Breast epithelium (tissue), 4 donors: Measurements from ENCODE around the gene SAMD14. TPM values are rescaled to one million over a fixed set of nuclear protein-coding genes. Genes with fewer than 3 reads are reported as not detected.
A peak's percentile ranks its signal among the peaks of the same experiment; 100 is the strongest.

Experiments used
- DNase-seq, 2 donors: peaks; one replicate each; pipeline ENCODE4 v3.0.0-alpha.2; 2019; ENCODE audit warnings: low spot score in 2 of 2
- H3K27ac ChIP-seq, 2 donors: fragments of 200-600 bp; sonication (generic) in 1 of 2; one replicate each; pipeline ENCODE4 v1.5.1; 2016 to 2019; ENCODE audit warnings: mild to moderate bottlenecking in 1 of 2
- H3K27me3 ChIP-seq, 2 donors: fragments of 200-600 bp; sonication (generic) in 1 of 2; one replicate each; pipeline versions ENCODE4 v1.5.1 to v1.6.0; 2017 to 2019; ENCODE audit warnings: control low read depth in 1 of 2, mild to moderate bottlenecking in 1 of 2
- H3K36me3 ChIP-seq: fragments of 200-600 bp; one replicate; pipeline ENCODE4 v1.5.1; 2019
- H3K4me1 ChIP-seq, 2 donors: fragments of 200-600 bp; sonication (generic); one replicate each; pipeline ENCODE4 v1.5.1; 2016 to 2019; ENCODE audit warnings: control low read depth in 1 of 2
- H3K4me3 ChIP-seq, 3 donors: fragments of 200-600 bp; sonication (generic); 1 replicate in 2 of 3; 2 replicates in 1 of 3; pipeline ENCODE4 v1.5.1; 2016 to 2019; ENCODE audit warnings: mild to moderate bottlenecking in 3 of 3, moderate library complexity in 2 of 3
- H3K9me3 ChIP-seq, 2 donors: fragments of 200-600 bp; sonication (generic) in 1 of 2; one replicate each; pipeline ENCODE4 v1.5.1; 2016 to 2019; ENCODE audit warnings: control low read depth in 1 of 2
- POLR2A ChIP-seq: fragments of 450-650 bp; IDR thresholded peaks from one replicate; pipeline ENCODE4 v1.6.1; 2016; ENCODE audit warnings: antibody characterized with exemption, mild to moderate bottlenecking, moderate library complexity
- POLR2AphosphoS5 ChIP-seq, 3 donors: sonication (generic); formaldehyde crosslinking; IDR thresholded peaks; one replicate each; pipeline ENCODE4 v1.6.1; 2017; ENCODE audit warnings: antibody characterized with exemption in 3 of 3
- intact Hi-C: fragments of 100-400 bp; cut with DNase I; formaldehyde crosslinking; loops from one replicate; pipeline ENCODE4 v1.15.1; 2023; ENCODE audit warnings: low total_unique reads
- total RNA-seq, 3 donors: library from RNA; depleted of rRNA; stranded (reverse); fragments of >200 nt; gene quantifications; one replicate each; pipeline ENCODE4 v1.1.0, GENCODE V29; 2016
- TF ChIP-seq, protein P1 (sequence below), 3 donors: fragments of 450-650 bp; IDR thresholded peaks; one replicate each; pipeline ENCODE4 v1.5.1; 2016 to 2017; ENCODE audit warnings: antibody characterized with exemption in 3 of 3, mild to moderate bottlenecking in 3 of 3, moderate library complexity in 3 of 3

SAMD14 gene
- total RNA-seq, 3 donors from 2014 or later = 0.16 to 0.98 TPM; not detected in 1

DNA sequence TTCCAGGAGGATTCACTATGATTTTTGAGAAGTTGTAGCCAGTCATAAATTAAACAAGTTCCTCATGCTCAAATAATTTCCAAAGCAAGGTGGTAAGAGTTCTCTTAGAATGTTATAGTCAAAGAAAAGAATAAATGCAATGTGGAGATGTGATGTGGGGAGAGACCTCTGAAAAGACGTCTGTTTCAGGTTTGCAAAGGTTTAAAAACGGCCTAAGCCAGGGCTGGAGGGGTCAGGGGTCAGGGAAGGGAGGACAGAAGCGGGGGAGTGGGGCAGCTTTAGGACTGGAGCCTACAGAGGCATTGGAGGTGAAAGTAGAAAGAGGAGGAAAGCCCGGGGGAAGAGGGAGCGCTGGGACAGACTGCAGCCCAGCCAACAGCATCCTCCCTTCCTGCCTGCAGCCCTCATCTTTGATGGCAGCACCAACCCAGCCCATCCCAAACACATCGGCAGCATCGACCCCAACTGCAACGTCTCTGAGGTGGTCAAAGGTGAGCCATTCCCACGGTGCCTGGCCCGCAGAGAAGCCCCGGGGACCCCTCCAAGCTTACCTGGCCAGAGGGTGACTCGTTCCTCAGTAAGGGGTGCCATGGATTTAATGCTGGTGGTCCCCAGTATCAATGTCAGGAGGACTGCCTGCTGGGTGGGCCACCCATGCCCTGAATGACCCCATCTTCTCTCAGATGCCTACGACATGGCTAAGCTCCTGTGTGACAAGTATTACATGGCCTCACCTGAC lies 23.4 kb downstream of the SAMD14 start:
- H3K4me1 ChIP-seq = peaks cover 0 to 3% of the 10 kb centered on the region in 2 donors
- no peak overlapping the region for H3K4me3 ChIP-seq
- intact Hi-C loops = no loop called here
- no peaks in the 10 kb centered on the region for H3K27me3 ChIP-seq
- no peak overlapping the region for H3K27ac ChIP-seq
- H3K9me3 ChIP-seq = no peaks in the 10 kb centered on the region
- TF ChIP-seq POLR2A (no peak), POLR2AphosphoS5 (IDR thresholded peaks at IDR 0.05) (no peak)
- TF ChIP-seq, protein P1, sequence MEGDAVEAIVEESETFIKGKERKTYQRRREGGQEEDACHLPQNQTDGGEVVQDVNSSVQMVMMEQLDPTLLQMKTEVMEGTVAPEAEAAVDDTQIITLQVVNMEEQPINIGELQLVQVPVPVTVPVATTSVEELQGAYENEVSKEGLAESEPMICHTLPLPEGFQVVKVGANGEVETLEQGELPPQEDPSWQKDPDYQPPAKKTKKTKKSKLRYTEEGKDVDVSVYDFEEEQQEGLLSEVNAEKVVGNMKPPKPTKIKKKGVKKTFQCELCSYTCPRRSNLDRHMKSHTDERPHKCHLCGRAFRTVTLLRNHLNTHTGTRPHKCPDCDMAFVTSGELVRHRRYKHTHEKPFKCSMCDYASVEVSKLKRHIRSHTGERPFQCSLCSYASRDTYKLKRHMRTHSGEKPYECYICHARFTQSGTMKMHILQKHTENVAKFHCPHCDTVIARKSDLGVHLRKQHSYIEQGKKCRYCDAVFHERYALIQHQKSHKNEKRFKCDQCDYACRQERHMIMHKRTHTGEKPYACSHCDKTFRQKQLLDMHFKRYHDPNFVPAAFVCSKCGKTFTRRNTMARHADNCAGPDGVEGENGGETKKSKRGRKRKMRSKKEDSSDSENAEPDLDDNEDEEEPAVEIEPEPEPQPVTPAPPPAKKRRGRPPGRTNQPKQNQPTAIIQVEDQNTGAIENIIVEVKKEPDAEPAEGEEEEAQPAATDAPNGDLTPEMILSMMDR (IDR thresholded peaks at IDR 0.05) = no peak
- H3K36me3 ChIP-seq = no peaks in the 10 kb centered on the region
- no peak for DNase-seq

DNA sequence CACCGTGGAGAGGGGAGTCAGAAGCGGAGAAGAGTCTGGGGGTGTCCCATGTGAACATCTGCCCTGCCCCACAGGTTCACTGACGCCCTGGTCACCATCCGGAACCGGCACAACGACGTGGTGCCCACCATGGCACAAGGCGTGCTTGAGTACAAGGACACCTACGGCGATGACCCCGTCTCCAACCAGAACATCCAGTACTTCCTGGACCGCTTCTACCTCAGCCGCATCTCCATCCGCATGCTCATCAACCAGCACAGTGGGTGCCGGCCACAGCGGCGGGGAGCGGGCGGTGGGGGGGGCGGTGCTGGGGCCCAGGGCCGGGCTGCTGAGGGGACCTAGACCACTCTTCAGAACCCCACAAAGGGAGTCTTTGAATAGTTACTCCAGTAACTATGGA lies 24.1 kb downstream of the SAMD14 start:
- H3K27ac ChIP-seq = no peak overlapping the region

DNA sequence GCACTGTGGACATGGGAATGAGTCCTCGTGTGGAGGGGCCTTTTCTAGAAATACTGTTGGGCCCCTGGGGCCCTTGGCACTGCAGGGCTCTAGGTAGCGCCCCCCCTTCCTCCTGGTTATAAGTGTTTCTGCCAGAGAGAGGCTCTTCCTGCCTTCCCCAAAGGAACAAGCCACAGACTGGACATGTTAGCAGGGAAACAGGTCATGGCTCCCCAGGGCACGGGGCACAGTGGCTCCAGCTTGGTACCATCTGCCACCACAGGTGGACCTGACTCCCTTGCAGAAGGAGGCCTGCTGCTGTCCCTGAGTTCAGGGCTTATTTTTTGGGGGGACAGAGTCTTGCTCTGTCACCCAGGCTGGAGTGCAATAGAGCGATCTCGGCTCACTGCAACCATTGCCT lies 26.0 kb downstream of the SAMD14 start:
- Histone ChIP-seq H3K9me3 (no peaks in the 10 kb centered on the region), H3K36me3 (no peaks in the 10 kb centered on the region), H3K4me3 (no peak overlapping the region), H3K27ac (no peak overlapping the region), H3K27me3 (no peaks in the 10 kb centered on the region), H3K4me1 (no peaks in the 10 kb centered on the region)
- no peak for DNase-seq
- intact Hi-C loops = no loop called here
- no peak for TF ChIP-seq POLR2AphosphoS5 (IDR thresholded peaks at IDR 0.05)
- TF ChIP-seq POLR2A = no peak
- TF ChIP-seq, protein P1 (IDR thresholded peaks at IDR 0.05) = no peak

More for the DNA sequence above, 24.1 kb downstream of the SAMD14 start:
- TF ChIP-seq, protein P1 (IDR thresholded peaks at IDR 0.05) = no peak
- no peak for TF ChIP-seq POLR2A
- TF ChIP-seq POLR2AphosphoS5 (IDR thresholded peaks at IDR 0.05) = no peak
- Histone ChIP-seq H3K4me3 (no peak overlapping the region), H3K9me3 (no peaks in the 10 kb centered on the region), H3K4me1 (no peaks in the 10 kb centered on the region), H3K27me3 (no peaks in the 10 kb centered on the region), H3K36me3 (no peaks in the 10 kb centered on the region)
- intact Hi-C loops = no loop called here
- DNase-seq = no peak

DNA sequence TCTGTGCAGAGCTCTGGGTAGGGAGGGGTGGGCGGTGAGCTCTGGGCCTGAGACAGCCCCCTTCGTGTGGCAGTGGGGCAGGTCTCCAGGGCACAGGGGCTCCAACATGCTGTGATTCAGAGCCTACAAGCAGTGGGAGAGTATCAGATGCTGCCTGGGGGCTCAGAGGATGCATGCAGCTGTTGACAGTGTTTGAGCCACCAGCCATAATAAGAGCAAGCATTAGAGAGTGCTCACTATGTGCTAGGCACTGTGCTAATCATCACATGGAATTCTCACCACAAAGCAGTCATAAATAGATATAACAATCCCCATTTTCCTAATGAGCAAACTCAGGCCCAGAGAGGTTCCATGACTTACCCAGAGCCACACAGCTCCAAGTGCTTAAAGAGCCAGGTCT lies 26.7 kb downstream of the SAMD14 start:
- Histone ChIP-seq H3K4me1 (no peaks in the 10 kb centered on the region), H3K36me3 (no peaks in the 10 kb centered on the region), H3K9me3 (no peaks in the 10 kb centered on the region), H3K27ac (no peak overlapping the region), H3K4me3 (no peak overlapping the region), H3K27me3 (no peaks in the 10 kb centered on the region)
- intact Hi-C loops = no loop called here
- TF ChIP-seq POLR2A (no peak), POLR2AphosphoS5 (IDR thresholded peaks at IDR 0.05) (no peak)
- DNase-seq = no peak

DNA sequence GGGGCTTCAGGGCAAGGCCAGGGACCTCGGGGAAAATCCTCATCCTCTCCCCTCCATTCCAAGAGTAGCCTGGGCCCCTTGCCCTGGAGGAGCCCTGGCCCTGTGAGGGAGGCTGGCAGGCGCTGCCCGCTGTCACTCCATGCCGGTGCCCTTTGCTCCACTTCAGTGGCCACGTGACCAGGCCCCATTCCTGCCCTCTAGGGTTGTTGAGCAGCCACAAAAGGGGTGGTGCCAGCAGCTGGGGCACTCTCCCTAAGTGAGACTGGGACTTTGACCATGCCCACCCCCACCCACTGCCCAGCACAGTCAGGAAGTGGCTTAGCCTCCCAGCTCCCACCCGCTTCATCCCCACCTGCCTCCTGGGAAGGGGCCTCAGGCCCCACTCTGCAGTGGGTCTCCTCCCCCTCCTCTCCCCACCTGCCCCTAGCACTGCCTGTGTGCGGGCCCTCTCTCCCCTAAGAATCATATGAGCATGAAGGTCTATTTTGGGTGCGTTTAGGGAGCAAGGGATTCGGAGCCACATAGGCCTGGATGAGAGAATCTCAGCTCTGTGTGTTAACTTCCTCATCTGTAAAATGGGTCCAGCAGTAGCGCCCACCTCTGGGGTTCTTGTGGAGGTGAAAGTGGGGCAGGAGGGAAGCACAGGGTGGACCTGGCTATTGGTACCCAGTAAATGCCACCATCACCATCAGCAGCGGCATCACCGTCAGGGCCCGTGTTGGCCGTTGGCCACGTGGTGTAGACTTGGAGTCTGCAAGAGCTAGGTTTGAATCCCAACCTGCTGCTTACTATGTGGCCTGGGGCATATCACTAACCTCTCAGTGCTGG lies 27.6 kb downstream of the SAMD14 start:
- no peaks in the 10 kb centered on the region for H3K27me3 ChIP-seq
- TF ChIP-seq POLR2AphosphoS5 (IDR thresholded peaks at IDR 0.05) (no peak), POLR2A (no peak)
- TF ChIP-seq, protein P1 (IDR thresholded peaks at IDR 0.05) = no peak
- peak overlapping the region in 1 of 2 donors; percentile 59 for H3K27ac ChIP-seq
- no peaks in the 10 kb centered on the region for H3K36me3 ChIP-seq
- H3K9me3 ChIP-seq = no peaks in the 10 kb centered on the region
- no peak overlapping the region for H3K4me3 ChIP-seq
- intact Hi-C loops = no loop called here
- no peaks in the 10 kb centered on the region for H3K4me1 ChIP-seq
- DNase-seq = no peak
